Chondrocyte (in vitro differentiated cells): ENCODE data around the gene RAPGEF3. TPM values are rescaled to one million over a fixed set of nuclear protein-coding genes. Genes with fewer than 3 reads are reported as not detected.

Experiments used
- DNase-seq: peaks from one replicate; pipeline ENCODE4 v3.0.0; 2021; ENCODE audit warnings: mixed read lengths, low spot score
- H3K27ac Mint-ChIP-seq: one replicate; pipeline ENCODE4 v1.8.0; 2021; ENCODE audit warnings: mild to moderate bottlenecking, moderate library complexity, mixed read lengths; ENCODE audit not compliant: unreplicated experiment
- H3K27me3 Mint-ChIP-seq: 2 replicates; pipeline ENCODE4 v1.8.0; 2021; ENCODE audit warnings: low read depth, mixed read lengths
- H3K36me3 Mint-ChIP-seq: 2 replicates; pipeline ENCODE4 v1.8.0; 2021; ENCODE audit warnings: low read depth, mixed read lengths
- H3K4me1 Mint-ChIP-seq: 2 replicates; pipeline ENCODE4 v1.8.0; 2021; ENCODE audit warnings: low read depth, mild to moderate bottlenecking, mixed read lengths
- H3K4me3 Mint-ChIP-seq: one replicate; pipeline ENCODE4 v1.8.0; 2021; ENCODE audit warnings: mild to moderate bottlenecking, moderate library complexity, mixed read lengths; ENCODE audit not compliant: unreplicated experiment
- H3K9me3 Mint-ChIP-seq: 2 replicates; pipeline ENCODE4 v1.8.0; 2021; ENCODE audit warnings: low read depth, mixed read lengths
- total RNA-seq: library from RNA; stranded (reverse); gene quantifications from 3 replicates; pipeline ENCODE4 v1.2.1, GENCODE V29; 2021
- TF ChIP-seq, protein P1 (sequence below): fragments of 200-600 bp; sonication (generic); IDR thresholded peaks from 2 replicates; pipeline ENCODE4 v1.5.0; 2021; ENCODE audit warnings: antibody characterized with exemption, mild to moderate bottlenecking, moderate library complexity

Gene RAPGEF3
- total RNA-seq, 1 donor from 2014 or later = 1.3 TPM

DNA sequence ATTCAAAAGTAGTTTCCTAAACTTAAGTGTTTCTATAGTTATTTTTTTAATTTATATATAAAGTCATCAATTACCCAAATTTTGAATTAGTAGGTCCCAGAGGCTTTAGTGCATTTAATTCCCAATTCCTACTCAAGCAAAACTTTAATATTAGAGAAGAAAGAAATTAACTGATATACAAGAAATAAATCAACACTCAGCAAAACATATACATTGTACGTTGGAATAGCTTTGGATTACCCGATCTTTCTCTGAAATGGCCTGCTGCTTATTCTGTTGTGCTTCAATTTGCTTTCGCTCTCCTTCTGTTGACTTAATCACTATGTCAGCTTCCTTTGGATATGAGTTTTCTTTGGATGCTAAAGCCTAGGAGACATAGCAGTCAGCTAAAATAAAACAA, 71.0 kb downstream of the RAPGEF3 start:
- Mint-ChIP-seq H3K4me3 (no peak overlapping the region), H3K4me1 (no peaks in the 10 kb centered on the region), H3K36me3 (peaks cover 18% of the 10 kb centered on the region), H3K27ac (no peak overlapping the region), H3K27me3 (no peaks in the 10 kb centered on the region), H3K9me3 (peaks cover 3% of the 10 kb centered on the region)
- DNase-seq = no peak
- TF ChIP-seq, protein P1, sequence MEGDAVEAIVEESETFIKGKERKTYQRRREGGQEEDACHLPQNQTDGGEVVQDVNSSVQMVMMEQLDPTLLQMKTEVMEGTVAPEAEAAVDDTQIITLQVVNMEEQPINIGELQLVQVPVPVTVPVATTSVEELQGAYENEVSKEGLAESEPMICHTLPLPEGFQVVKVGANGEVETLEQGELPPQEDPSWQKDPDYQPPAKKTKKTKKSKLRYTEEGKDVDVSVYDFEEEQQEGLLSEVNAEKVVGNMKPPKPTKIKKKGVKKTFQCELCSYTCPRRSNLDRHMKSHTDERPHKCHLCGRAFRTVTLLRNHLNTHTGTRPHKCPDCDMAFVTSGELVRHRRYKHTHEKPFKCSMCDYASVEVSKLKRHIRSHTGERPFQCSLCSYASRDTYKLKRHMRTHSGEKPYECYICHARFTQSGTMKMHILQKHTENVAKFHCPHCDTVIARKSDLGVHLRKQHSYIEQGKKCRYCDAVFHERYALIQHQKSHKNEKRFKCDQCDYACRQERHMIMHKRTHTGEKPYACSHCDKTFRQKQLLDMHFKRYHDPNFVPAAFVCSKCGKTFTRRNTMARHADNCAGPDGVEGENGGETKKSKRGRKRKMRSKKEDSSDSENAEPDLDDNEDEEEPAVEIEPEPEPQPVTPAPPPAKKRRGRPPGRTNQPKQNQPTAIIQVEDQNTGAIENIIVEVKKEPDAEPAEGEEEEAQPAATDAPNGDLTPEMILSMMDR = no peak

DNA sequence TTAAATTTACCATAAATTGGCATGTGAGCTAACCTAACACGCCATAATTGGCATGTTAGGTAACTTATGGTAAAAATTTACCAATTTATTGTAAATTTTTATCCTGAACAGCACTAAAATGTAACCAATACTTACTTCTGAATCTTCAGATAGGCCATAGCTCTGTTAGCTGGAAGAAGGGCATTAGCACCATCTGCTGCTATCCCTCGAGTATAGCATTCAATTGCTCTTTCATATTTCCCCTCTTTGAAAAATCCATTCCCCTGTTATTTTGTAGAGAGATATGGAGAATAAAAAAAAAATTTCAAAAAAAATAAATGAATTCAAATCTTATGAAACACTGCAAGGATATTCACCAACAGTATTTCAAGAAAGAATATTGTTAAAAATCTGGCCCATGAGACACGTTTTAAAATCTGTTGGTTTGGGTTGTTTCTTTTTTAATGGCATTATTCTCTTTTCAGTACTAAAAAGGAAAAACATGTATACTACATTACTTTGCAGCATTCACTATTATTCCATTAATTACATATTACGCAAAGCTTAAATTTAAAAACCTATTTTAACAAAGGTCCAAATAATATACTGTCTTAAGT, 71.9 kb downstream of the RAPGEF3 start:
- Mint-ChIP-seq H3K27me3 (no peaks in the 10 kb centered on the region), H3K4me1 (no peaks in the 10 kb centered on the region), H3K36me3 (peaks cover 14% of the 10 kb centered on the region), H3K9me3 (peaks cover under 1% of the 10 kb centered on the region), H3K4me3 (no peak overlapping the region), H3K27ac (no peak overlapping the region)
- no peak for DNase-seq
- TF ChIP-seq, protein P1 = peak; percentile 89

Other genes with a start within 250 kb of the RAPGEF3 start
- gene RPAP3, start 52.9 kb downstream of the RAPGEF3 start, total RNA-seq = 23.8 to 35.8 TPM (median 26.1 TPM) in 3 replicates
- gene ENDOU, start 33.4 kb downstream of the RAPGEF3 start, total RNA-seq = not detected in 3 replicates
- 11.4 to 18.4 TPM (median 11.5 TPM) in 3 replicates for gene SLC48A1, start 14.4 kb upstream of the RAPGEF3 start, total RNA-seq
- gene HDAC7, start 61.0 kb upstream of the RAPGEF3 start, total RNA-seq = 79.1 to 93.2 TPM (median 89.6 TPM) in 3 replicates
- gene VDR, start 146.1 kb upstream of the RAPGEF3 start, total RNA-seq = 4.4 to 4.8 TPM (median 4.6 TPM) in 3 replicates
- 54.3 to 60.1 TPM (median 54.8 TPM) in 3 replicates for gene TMEM106C, start 204.7 kb upstream of the RAPGEF3 start, total RNA-seq
- gene COL2A1, start 245.6 kb upstream of the RAPGEF3 start, total RNA-seq = 2.0 to 47.7 TPM (median 35.6 TPM) in 3 replicates